IMR-90 (cell line): ENCODE data around the gene WNT3. TPM values are rescaled to one million over a fixed set of nuclear protein-coding genes. Genes with fewer than 3 reads are reported as not detected.

Source experiments
- ATAC-seq: fragments of 200-7000 bp; cut with Tn5 transposase; 2 replicates; pipeline ENCODE4 v1.9.1; 2020; ENCODE audit warnings: low read depth, mild to moderate bottlenecking, moderate library complexity
- BruUV-seq: library from RNA; stranded (reverse); fragments of 400-500 nt; replicated peaks from 2 replicates; lab custom pipeline; 2021; lab: Mats Ljungman, UMichigan
- CTCF ChIA-PET: fragments of 300-600 bp; formaldehyde crosslinking; extraction: SDS; loops from one replicate; lab custom pipeline; 2021; ENCODE audit warnings: antibody characterized with exemption; lab: Yijun Ruan, JAX
- POLR2A ChIA-PET: fragments of 300-600 bp; sonication (Branson Sonifier 250); formaldehyde crosslinking; loops from one replicate; lab custom pipeline; 2022; ENCODE audit warnings: antibody characterized with exemption; ENCODE audit not compliant: unreplicated experiment; lab: Charles Lee
- DNase-seq: peaks from one replicate; pipeline ENCODE4 v3.0.0; 2013
- H2AFZ ChIP-seq: replicated peaks from 2 replicates; pipeline ENCODE3; 2013; ENCODE audit warnings: low read length, mild to moderate bottlenecking; ENCODE audit not compliant: poor library complexity
- H2AK5ac ChIP-seq: 2 replicates; pipeline ENCODE4 v1.6.1; 2013; ENCODE audit warnings: low read depth, low read length, inconsistent platforms
- H2AK9ac ChIP-seq: replicated peaks from 2 replicates; pipeline ENCODE3; 2013; ENCODE audit warnings: mild to moderate bottlenecking, low read depth, low read length, moderate library complexity; ENCODE audit not compliant: poor library complexity
- H2BK120ac ChIP-seq: 2 replicates; pipeline ENCODE4 v1.6.1; 2013; ENCODE audit warnings: low read depth, low read length, inconsistent platforms
- H2BK15ac ChIP-seq: 3 replicates; pipeline ENCODE4 v1.6.1; 2013; ENCODE audit warnings: low read depth, low read length, inconsistent platforms
- H2BK20ac ChIP-seq: 2 replicates; pipeline ENCODE4 v1.6.1; 2013; ENCODE audit warnings: low read depth, mild to moderate bottlenecking, inconsistent platforms, low read length, moderate library complexity
- H2BK5ac ChIP-seq: 2 replicates; pipeline ENCODE4 v1.6.1; 2013; ENCODE audit warnings: mild to moderate bottlenecking, low read depth, low read length, inconsistent platforms; ENCODE audit not compliant: poor library complexity, severe bottlenecking
- H3K14ac ChIP-seq: replicated peaks from 2 replicates; pipeline ENCODE4 v1.6.1; 2013; ENCODE audit warnings: low read depth, low read length, inconsistent platforms
- H3K18ac ChIP-seq: 2 replicates; pipeline ENCODE4 v1.6.1; 2013; ENCODE audit warnings: low read depth, low read length, control low read depth
- H3K23ac ChIP-seq: 2 replicates; pipeline ENCODE4 v1.6.1; 2013; ENCODE audit warnings: low read depth, low read length, inconsistent platforms
- H3K27ac ChIP-seq: 2 replicates; pipeline ENCODE4 v1.5.1; 2013; ENCODE audit warnings: mild to moderate bottlenecking, control low read depth, low read length; ENCODE audit not compliant: insufficient read depth
- H3K27me3 ChIP-seq: 2 replicates; pipeline ENCODE4 v1.6.1; 2013; ENCODE audit warnings: low read length; ENCODE audit not compliant: control insufficient read depth, insufficient read depth
- H3K36me3 ChIP-seq: 2 replicates; pipeline ENCODE4 v1.6.1; 2013; ENCODE audit warnings: low read length, mixed read lengths; ENCODE audit not compliant: control insufficient read depth, insufficient read depth
- H3K4ac ChIP-seq: 2 replicates; pipeline ENCODE4 v1.6.1; 2013; ENCODE audit warnings: low read depth, low read length, inconsistent platforms
- H3K4me1 ChIP-seq: 2 replicates; pipeline ENCODE4 v1.6.1; 2013; ENCODE audit warnings: low read length, mixed read lengths; ENCODE audit not compliant: control insufficient read depth, insufficient read depth
- H3K4me2 ChIP-seq: 2 replicates; pipeline ENCODE4 v1.6.1; 2013; ENCODE audit warnings: low read depth, mild to moderate bottlenecking, control low read depth, low read length, moderate library complexity
- H3K4me3 ChIP-seq: 2 replicates; pipeline ENCODE4 v1.5.1; 2013; ENCODE audit warnings: low read depth, mild to moderate bottlenecking, control low read depth, low read length, moderate library complexity; ENCODE audit not compliant: insufficient read depth
- H3K56ac ChIP-seq: 2 replicates; pipeline ENCODE4 v1.6.1; 2013; ENCODE audit warnings: low read length, inconsistent platforms; ENCODE audit not compliant: insufficient read depth; ENCODE audit errors: extremely low read depth
- H3K79me1 ChIP-seq, 2 experiments: 2 replicates each; pipeline ENCODE4 v1.6.1; 2013; ENCODE audit warnings: low read length in 2 of 2, inconsistent platforms in 1 of 2, low read depth in 1 of 2
- H3K9ac ChIP-seq: 2 replicates; pipeline ENCODE4 v1.6.1; 2013; ENCODE audit warnings: low read depth, low read length, control low read depth
- H3K9me1 ChIP-seq: 2 replicates; pipeline ENCODE4 v1.6.1; 2013; ENCODE audit warnings: low read length, inconsistent platforms; ENCODE audit not compliant: insufficient read depth
- H3K9me3 ChIP-seq: 2 replicates; pipeline ENCODE4 v1.6.1; 2013; ENCODE audit warnings: low read length; ENCODE audit not compliant: control insufficient read depth, insufficient read depth
- H4K20me1 ChIP-seq: 2 replicates; pipeline ENCODE4 v1.6.1; 2013; ENCODE audit warnings: low read length, inconsistent platforms; ENCODE audit not compliant: insufficient read depth
- H4K5ac ChIP-seq: 2 replicates; pipeline ENCODE4 v1.6.1; 2013; ENCODE audit warnings: mild to moderate bottlenecking, low read depth, low read length, control low read depth
- H4K8ac ChIP-seq, 2 experiments: 2 replicates each; pipeline ENCODE4 v1.6.1; 2013; ENCODE audit warnings: low read depth in 2 of 2, low read length in 2 of 2, control low read depth in 1 of 2, inconsistent platforms in 1 of 2
- H4K91ac ChIP-seq: 2 replicates; pipeline ENCODE4 v1.6.1; 2013; ENCODE audit warnings: low read depth, low read length, inconsistent platforms; ENCODE audit not compliant: insufficient read depth
- BHLHE40 ChIP-seq: fragments of 150-350 bp; IDR thresholded peaks from 2 replicates; pipeline ENCODE4 v1.6.1; 2016; ENCODE audit warnings: mild to moderate bottlenecking, low read depth, low read length
- CEBPB ChIP-seq: IDR thresholded peaks from 2 replicates; pipeline ENCODE4 v1.6.1; 2012; ENCODE audit warnings: low read depth, low read length, improper control_type of control experiment
- CTCF ChIP-seq: conservative IDR thresholded peaks from 2 replicates; pipeline ENCODE4 v1.5.1; 2012; ENCODE audit warnings: mild to moderate bottlenecking, low read depth, low read length, improper control_type of control experiment
- ELK1 ChIP-seq: fragments of 150-350 bp; IDR thresholded peaks from 2 replicates; pipeline ENCODE4 v1.6.1; 2016; ENCODE audit warnings: low read depth, mild to moderate bottlenecking, low read length, moderate library complexity, borderline replicate concordance
- FOS ChIP-seq: fragments of 150-350 bp; IDR thresholded peaks from 2 replicates; pipeline ENCODE4 v1.6.1; 2016; ENCODE audit warnings: low read depth, low read length
- MAFK ChIP-seq: IDR thresholded peaks from 2 replicates; pipeline ENCODE4 v1.6.1; 2012; ENCODE audit warnings: low read depth, low read length, improper control_type of control experiment
- MAZ ChIP-seq: IDR thresholded peaks from 2 replicates; pipeline ENCODE4 v1.6.1; 2012; ENCODE audit warnings: low read depth, mild to moderate bottlenecking, low read length, improper control_type of control experiment, moderate library complexity, borderline replicate concordance
- MXI1 ChIP-seq: IDR thresholded peaks from 2 replicates; pipeline ENCODE4 v1.6.1; 2012; ENCODE audit warnings: low read depth, mild to moderate bottlenecking, low read length, moderate library complexity, borderline replicate concordance
- NFE2L2 ChIP-seq: fragments of 150-350 bp; IDR thresholded peaks from 2 replicates; pipeline ENCODE4 v1.6.1; 2016; ENCODE audit warnings: low read depth, mild to moderate bottlenecking, low read length
- RAD21 ChIP-seq: IDR thresholded peaks from 2 replicates; pipeline ENCODE4 v1.6.1; 2012; ENCODE audit warnings: low read length, improper control_type of control experiment
- RFX5 ChIP-seq: IDR thresholded peaks from 2 replicates; pipeline ENCODE4 v1.8.0; 2012; ENCODE audit warnings: low read depth, mild to moderate bottlenecking, low read length, moderate library complexity
- SMC3 ChIP-seq: fragments of 150-350 bp; IDR thresholded peaks from 2 replicates; pipeline ENCODE4 v1.6.1; 2016; ENCODE audit warnings: low read depth, mild to moderate bottlenecking, antibody characterized with exemption, low read length, moderate library complexity
- USF2 ChIP-seq: fragments of 150-350 bp; IDR thresholded peaks from 2 replicates; pipeline ENCODE4 v1.6.1; 2017; ENCODE audit warnings: mild to moderate bottlenecking, antibody characterized with exemption, low read length, low read depth
- WGBS, 2 experiments: methylation state at CpG; one replicate each; pipeline versions ENCODE4 v1.1.5 to v1.1.7; 2013; ENCODE audit warnings: missing lambda C conversion rate in 2 of 2; ENCODE audit not compliant: insufficient read length in 1 of 2; ENCODE audit errors: extremely low coverage in 2 of 2; 5-methylcytosine and 5-hydroxymethylcytosine counted together
- dilution Hi-C: fragments of 300-500 bp; cut with HindIII; formaldehyde crosslinking; loops from one replicate; pipeline ENCODE4 v1.14.3; 2018; ENCODE audit warnings: low sequenced_read_pairs; ENCODE audit not compliant: unreplicated experiment
- in situ Hi-C: fragments of 300-500 bp; cut with MboI; formaldehyde crosslinking; loops from 3 replicates; pipeline ENCODE4 v1.14.3; 2019; ENCODE audit warnings: low sequenced_read_pairs, inconsistent platforms, mixed read lengths
- intact Hi-C: fragments of 100-400 bp; cut with micrococcal nuclease; formaldehyde crosslinking; loops from 2 replicates; pipeline ENCODE4 v1.10.0; 2022
- polyA plus RNA-seq, 3 experiments: library from polyadenylated mRNA; depleted of rRNA; stranded (reverse); fragments of >200 nt; gene quantifications; 2 replicates each; pipeline ENCODE4 v1.2.3, GENCODE V29; 2012; ENCODE audit warnings: low replicate concordance in 1 of 3
- total RNA-seq: library from RNA; depleted of rRNA; stranded (reverse); fragments of >200 nt; gene quantifications from 2 replicates; pipeline ENCODE4 v1.2.3, GENCODE V29; 2012

The WNT3 gene
- total and polyA plus RNA-seq, 2 of the 4 experiments (the other 2 are of a cell fraction): 0.72 to 1.0 TPM

DNA sequence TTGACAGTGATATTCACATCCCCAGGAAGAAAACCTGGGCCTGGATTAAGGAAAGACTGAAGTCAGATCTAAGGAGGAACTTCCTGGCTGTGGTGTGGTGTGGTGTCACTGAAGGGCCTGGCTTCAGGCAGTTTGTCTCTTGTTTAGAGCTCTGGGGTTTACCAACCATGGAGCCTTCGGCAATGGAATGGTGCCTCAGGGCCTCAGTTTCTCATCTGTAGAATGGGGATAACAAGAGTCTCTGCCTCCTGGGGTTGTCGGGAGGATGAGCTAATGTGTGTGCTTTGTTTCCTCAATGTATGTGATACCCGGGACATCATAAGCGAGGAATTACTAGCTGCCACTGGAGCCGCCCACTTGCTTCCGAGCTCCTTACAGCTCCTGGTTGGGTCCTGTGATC is 12.7 kb downstream of the WNT3 start:
- Histone ChIP-seq H2AFZ (no peak overlapping the region), H3K14ac (no peak overlapping the region), H3K4me1 (no peaks in the 10 kb centered on the region), H3K9me3 (peaks cover 2% of the 10 kb centered on the region; the same call in 1 of the 2 replicates), H3K9ac (no peak overlapping the region), H2AK9ac (no peak overlapping the region), H2BK20ac (no peak overlapping the region), H4K91ac (no peak overlapping the region), H2AK5ac (no peak overlapping the region), H4K8ac (no peak overlapping the region), H3K18ac (no peak overlapping the region), H3K4me2 (no peak overlapping the region), H3K9me1 (no peaks in the 10 kb centered on the region), H3K27ac (no peak overlapping the region), H3K79me1 (no peaks in the 10 kb centered on the region), H3K27me3 (peaks cover 34% of the 10 kb centered on the region), H3K4me3 (no peak overlapping the region), H3K23ac (no peak overlapping the region), H4K20me1 (no peaks in the 10 kb centered on the region), H3K36me3 (no peaks in the 10 kb centered on the region), H2BK120ac (no peak overlapping the region), H3K56ac (no peak overlapping the region), H2BK5ac (no peak overlapping the region), H2BK15ac (no peak overlapping the region), H3K4ac (no peak overlapping the region), H4K5ac (no peak overlapping the region)
- ATAC-seq (no peak), DNase-seq (no peak)
- dilution Hi-C loops: no loop called here
- intact Hi-C loops: no loop called here
- no TSS peak for BruUV-seq
- TF ChIP-seq FOS: no peak
- no peak for TF ChIP-seq RAD21
- TF ChIP-seq RFX5: no peak
- no peak for TF ChIP-seq BHLHE40
- no peak for TF ChIP-seq MAZ
- TF ChIP-seq USF2: no peak
- no peak for TF ChIP-seq MAFK
- TF ChIP-seq NFE2L2: no peak
- TF ChIP-seq SMC3: no peak
- TF ChIP-seq CTCF: no peak
- TF ChIP-seq ELK1: no peak
- no peak for TF ChIP-seq CEBPB
- TF ChIP-seq MXI1: no peak
- POLR2A ChIA-PET: no interaction called here
- no CpG with 5 or more reads among the region's 6 CpGs for WGBS, 2 experiments
- CTCF ChIA-PET: no interaction called here
- in situ Hi-C loops: no loop called here
